Hepatocyte (in vitro differentiated cells): ENCODE measurements around the gene RBFOX2.

Source experiments
- EZH2 ChIP-seq: fragments of 200-600 bp; sonication (generic); IDR thresholded peaks from 2 replicates; pipeline ENCODE4 v1.6.1; 2016; ENCODE audit warnings: antibody characterized with exemption, mild to moderate bottlenecking, borderline replicate concordance
- TF ChIP-seq, protein P1 (sequence below): fragments of 200-600 bp; sonication (generic); IDR thresholded peaks from 2 replicates; pipeline ENCODE4 v1.5.1; 2016; ENCODE audit warnings: antibody characterized with exemption, mild to moderate bottlenecking; ENCODE audit not compliant: poor library complexity

DNA sequence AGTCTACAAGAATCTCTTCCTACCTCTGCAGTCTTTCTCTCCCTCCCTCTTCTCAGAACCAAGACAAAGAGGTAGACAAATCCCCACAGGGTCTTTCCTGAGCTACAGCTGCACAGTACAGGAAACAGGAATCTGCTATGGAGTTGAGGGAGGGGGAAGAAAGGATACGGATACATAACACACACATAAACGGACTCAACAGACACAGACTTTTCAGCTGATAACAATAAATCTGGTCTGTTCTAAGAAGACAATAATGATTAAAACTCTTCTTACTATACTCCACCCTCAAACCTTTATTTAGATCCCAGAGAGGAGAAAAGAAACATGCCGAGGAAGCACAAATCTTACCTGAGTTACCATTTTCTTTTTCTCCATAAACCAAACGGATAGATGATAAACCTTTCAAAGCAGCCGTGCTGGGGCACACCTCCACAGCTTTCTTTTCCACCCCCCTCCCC, 188.8 kb downstream of the RBFOX2 start:
- TF ChIP-seq, protein P1, sequence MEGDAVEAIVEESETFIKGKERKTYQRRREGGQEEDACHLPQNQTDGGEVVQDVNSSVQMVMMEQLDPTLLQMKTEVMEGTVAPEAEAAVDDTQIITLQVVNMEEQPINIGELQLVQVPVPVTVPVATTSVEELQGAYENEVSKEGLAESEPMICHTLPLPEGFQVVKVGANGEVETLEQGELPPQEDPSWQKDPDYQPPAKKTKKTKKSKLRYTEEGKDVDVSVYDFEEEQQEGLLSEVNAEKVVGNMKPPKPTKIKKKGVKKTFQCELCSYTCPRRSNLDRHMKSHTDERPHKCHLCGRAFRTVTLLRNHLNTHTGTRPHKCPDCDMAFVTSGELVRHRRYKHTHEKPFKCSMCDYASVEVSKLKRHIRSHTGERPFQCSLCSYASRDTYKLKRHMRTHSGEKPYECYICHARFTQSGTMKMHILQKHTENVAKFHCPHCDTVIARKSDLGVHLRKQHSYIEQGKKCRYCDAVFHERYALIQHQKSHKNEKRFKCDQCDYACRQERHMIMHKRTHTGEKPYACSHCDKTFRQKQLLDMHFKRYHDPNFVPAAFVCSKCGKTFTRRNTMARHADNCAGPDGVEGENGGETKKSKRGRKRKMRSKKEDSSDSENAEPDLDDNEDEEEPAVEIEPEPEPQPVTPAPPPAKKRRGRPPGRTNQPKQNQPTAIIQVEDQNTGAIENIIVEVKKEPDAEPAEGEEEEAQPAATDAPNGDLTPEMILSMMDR = no peak
- no peak for TF ChIP-seq EZH2
